Neuronal stem cell (in vitro differentiated cells): ENCODE results near the gene CCDC124.

Experiments used
- DNase-seq: peaks from one replicate; pipeline ENCODE4 v3.0.0-alpha.2; 2013; ENCODE audit warnings: low spot score
- H2AFZ ChIP-seq: one replicate; pipeline ENCODE4 v1.6.1; 2013; ENCODE audit warnings: mild to moderate bottlenecking, low read length, inconsistent platforms
- H2AK5ac ChIP-seq: 2 replicates; pipeline ENCODE4 v1.6.1; 2013; ENCODE audit warnings: low read depth, mild to moderate bottlenecking, inconsistent platforms, low read length, moderate library complexity, mixed read lengths
- H2BK120ac ChIP-seq: 2 replicates; pipeline ENCODE4 v1.6.1; 2013; ENCODE audit warnings: low read depth, mild to moderate bottlenecking, inconsistent platforms, low read length, moderate library complexity, mixed read lengths
- H2BK12ac ChIP-seq: one replicate; pipeline ENCODE4 v1.6.1; 2013; ENCODE audit warnings: low read length, inconsistent platforms
- H2BK15ac ChIP-seq: 2 replicates; pipeline ENCODE4 v1.6.1; 2013; ENCODE audit warnings: mild to moderate bottlenecking, low read length, inconsistent platforms, mixed read lengths
- H2BK5ac ChIP-seq: one replicate; pipeline ENCODE4 v1.6.1; 2013; ENCODE audit warnings: inconsistent platforms, mild to moderate bottlenecking, low read length, moderate library complexity
- H3K14ac ChIP-seq: one replicate; pipeline ENCODE4 v1.6.1; 2013; ENCODE audit warnings: low read length, inconsistent platforms
- H3K18ac ChIP-seq: 2 replicates; pipeline ENCODE4 v1.6.1; 2013; ENCODE audit warnings: low read length, inconsistent platforms
- H3K23ac ChIP-seq: 2 replicates; pipeline ENCODE4 v1.6.1; 2013; ENCODE audit warnings: low read depth, mild to moderate bottlenecking, mixed read lengths, low read length, inconsistent platforms; ENCODE audit not compliant: poor library complexity
- H3K27ac ChIP-seq: replicated peaks from 3 replicates; pipeline ENCODE4 v1.5.1; 2013; ENCODE audit warnings: low read length, inconsistent platforms
- H3K27me3 ChIP-seq, 3 experiments: 2 replicates each; pipeline ENCODE4 v1.6.1; 2013; ENCODE audit warnings: low read length in 3 of 3, mild to moderate bottlenecking in 2 of 3, inconsistent platforms in 1 of 3, low read depth in 1 of 3, mixed read lengths in 1 of 3, moderate library complexity in 1 of 3; ENCODE audit not compliant: control insufficient read depth in 3 of 3, insufficient read depth in 3 of 3
- H3K36me3 ChIP-seq, 2 donors: replicated peaks in 1 of 2; 2 replicates each; pipeline ENCODE4 v1.6.1; 2013; ENCODE audit warnings: low read length in 2 of 2; ENCODE audit not compliant: control insufficient read depth in 2 of 2, insufficient read depth in 2 of 2
- H3K4ac ChIP-seq: 2 replicates; pipeline ENCODE4 v1.6.1; 2013; ENCODE audit warnings: inconsistent platforms, mild to moderate bottlenecking, low read length, moderate library complexity
- H3K4me1 ChIP-seq, 2 donors: 1 replicate in 1 of 2; 2 replicates in 1 of 2; pipeline ENCODE4 v1.6.1; 2013; ENCODE audit warnings: low read length in 2 of 2, low read depth in 1 of 2; ENCODE audit not compliant: control insufficient read depth in 2 of 2, insufficient read depth in 1 of 2
- H3K4me2 ChIP-seq: one replicate; pipeline ENCODE4 v1.6.1; 2013; ENCODE audit warnings: mild to moderate bottlenecking, low read length, inconsistent platforms; ENCODE audit not compliant: insufficient read depth, poor library complexity, severe bottlenecking
- H3K4me3 ChIP-seq, 2 donors: 2 replicates each; pipeline ENCODE4 v1.5.1; 2013; ENCODE audit warnings: low read length in 2 of 2, mild to moderate bottlenecking in 2 of 2, inconsistent platforms in 1 of 2, moderate library complexity in 1 of 2
- H3K79me1 ChIP-seq: one replicate; pipeline ENCODE4 v1.6.1; 2013; ENCODE audit warnings: low read depth, mild to moderate bottlenecking, inconsistent platforms, low read length, moderate library complexity
- H3K9ac ChIP-seq: one replicate; pipeline ENCODE4 v1.6.1; 2013; ENCODE audit warnings: mild to moderate bottlenecking, low read depth, low read length, inconsistent platforms; ENCODE audit not compliant: poor library complexity
- H3K9me3 ChIP-seq, 2 donors: replicated peaks in 1 of 2; 2 replicates each; pipeline versions ENCODE3 to v1.6.1; 2013; ENCODE audit warnings: low read length in 2 of 2, mild to moderate bottlenecking in 2 of 2, inconsistent platforms in 1 of 2, low read depth in 1 of 2, mixed read lengths in 1 of 2, moderate library complexity in 1 of 2; ENCODE audit not compliant: control insufficient read depth in 2 of 2, insufficient read depth in 1 of 2
- H4K8ac ChIP-seq: one replicate; pipeline ENCODE4 v1.6.1; 2013; ENCODE audit warnings: low read depth, mild to moderate bottlenecking, inconsistent platforms, low read length, moderate library complexity
- H4K91ac ChIP-seq: one replicate; pipeline ENCODE4 v1.6.1; 2013; ENCODE audit warnings: low read length, low read depth, mild to moderate bottlenecking, inconsistent platforms; ENCODE audit not compliant: poor library complexity
- WGBS, 2 donors: extraction: QIAGEN DNeasy Blood & Tissue Kit; methylation state at CpG; one replicate each; pipeline ENCODE4 v1.1.7; 2013; ENCODE audit warnings: missing lambda C conversion rate in 2 of 2, mixed read lengths in 1 of 2; ENCODE audit not compliant: insufficient read length in 2 of 2, insufficient replicate concordance in 1 of 2; ENCODE audit errors: extremely low coverage in 2 of 2; 5-methylcytosine and 5-hydroxymethylcytosine counted together

CCDC124 gene

DNA sequence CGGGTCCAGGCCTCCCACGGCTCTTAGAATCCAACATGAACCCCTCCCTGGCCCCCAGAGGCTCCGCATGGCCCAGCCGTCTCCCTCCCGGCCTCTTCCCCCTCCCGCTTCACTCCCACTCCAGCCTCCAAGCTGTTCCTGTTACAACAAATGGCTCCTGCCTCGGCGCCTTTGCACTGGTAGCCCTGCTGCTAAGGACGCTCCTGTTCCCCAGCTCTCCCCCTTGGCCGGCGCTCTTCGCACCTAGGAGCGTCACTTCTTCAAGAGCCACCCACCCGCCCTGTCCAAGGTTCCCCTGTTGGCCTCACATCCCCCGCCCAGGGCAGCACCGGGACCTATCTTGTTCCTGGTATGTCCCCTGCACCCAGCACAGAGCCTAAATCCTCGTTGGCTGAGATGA, 9.4 kb downstream of the CCDC124 start:
- no peak overlapping the region for H3K4ac ChIP-seq
- H3K18ac ChIP-seq = no peak overlapping the region
- H2BK12ac ChIP-seq = no peak overlapping the region
- WGBS, 2 donors = no CpG with 5 or more reads among the region's 17 CpGs
- no peak overlapping the region for H4K8ac ChIP-seq
- H3K9me3 ChIP-seq = no peaks in the 10 kb centered on the region
- no peak overlapping the region for H3K4me2 ChIP-seq
- H3K4me3 ChIP-seq = no peak overlapping the region
- H3K27me3 ChIP-seq = no peaks in the 10 kb centered on the region
- no peak overlapping the region for H3K27ac ChIP-seq
- H2BK120ac ChIP-seq = no peak overlapping the region
- H4K91ac ChIP-seq = no peak overlapping the region
- H3K36me3 ChIP-seq = peaks cover 23 to 42% of the 10 kb centered on the region in 2 donors
- H3K79me1 ChIP-seq = peaks cover 3% of the 10 kb centered on the region
- no peak overlapping the region for H2BK15ac ChIP-seq
- no peak overlapping the region for H2BK5ac ChIP-seq
- DNase-seq = no peak
- H2AK5ac ChIP-seq = no peak overlapping the region
- H2AFZ ChIP-seq = no peak overlapping the region
- no peak overlapping the region for H3K14ac ChIP-seq
- H3K9ac ChIP-seq = no peak overlapping the region
- H3K4me1 ChIP-seq = peaks cover under 1 to 4% of the 10 kb centered on the region in 2 donors
- peak overlapping the region; percentile 45 for H3K23ac ChIP-seq

DNA sequence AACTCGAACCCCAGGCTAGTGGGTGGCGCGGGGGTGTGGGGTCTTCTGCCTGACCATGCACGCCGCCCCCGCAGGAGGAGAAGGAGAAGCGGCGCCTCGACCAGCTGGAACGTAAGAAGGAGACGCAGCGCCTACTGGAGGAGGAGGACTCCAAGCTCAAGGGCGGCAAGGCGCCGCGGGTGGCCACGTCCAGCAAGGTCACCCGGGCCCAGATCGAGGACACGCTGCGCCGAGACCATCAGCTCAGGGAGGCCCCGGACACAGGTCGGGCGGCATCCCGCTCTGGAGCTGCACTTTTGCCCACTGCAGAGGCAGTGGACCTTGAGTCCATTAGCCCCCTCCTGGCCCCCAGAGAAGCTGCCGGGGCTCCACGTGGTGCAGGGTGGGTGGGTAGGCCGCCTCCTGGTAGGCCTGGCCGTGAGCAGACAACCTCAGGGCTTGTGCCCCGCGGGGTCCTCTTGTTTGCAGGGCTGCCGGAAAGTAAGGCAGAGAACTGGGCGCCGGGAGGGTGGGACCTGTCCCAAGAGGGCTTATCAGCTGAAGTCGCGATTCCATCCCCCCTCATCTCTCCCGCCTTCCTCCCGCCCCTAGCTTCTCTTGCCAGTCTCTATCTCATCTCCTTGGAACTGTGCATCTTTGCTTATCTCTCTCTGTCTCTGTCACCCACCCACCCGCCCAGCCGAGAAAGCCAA, 9.9 kb downstream of the CCDC124 start:
- Histone ChIP-seq H3K4ac (no peak overlapping the region), H3K14ac (no peak overlapping the region), H3K36me3 (peaks cover 19 to 42% of the 10 kb centered on the region in 2 donors), H3K18ac (no peak overlapping the region), H3K9me3 (no peaks in the 10 kb centered on the region), H3K27me3 (no peaks in the 10 kb centered on the region), H2BK120ac (no peak overlapping the region), H3K23ac (peak overlapping the region; percentile 45), H4K8ac (no peak overlapping the region), H2BK12ac (no peak overlapping the region), H2BK5ac (no peak overlapping the region), H3K79me1 (peaks cover 3% of the 10 kb centered on the region), H2AK5ac (no peak overlapping the region), H3K4me2 (peak overlapping the region; percentile 25), H2BK15ac (no peak overlapping the region), H3K4me1 (peaks cover 4 to 6% of the 10 kb centered on the region in 2 donors), H2AFZ (no peak overlapping the region), H3K9ac (no peak overlapping the region), H3K27ac (no peak overlapping the region), H3K4me3 (no peak overlapping the region), H4K91ac (no peak overlapping the region)
- DNase-seq = no peak
- WGBS, 2 donors = no CpG with 5 or more reads among the region's 41 CpGs

DNA sequence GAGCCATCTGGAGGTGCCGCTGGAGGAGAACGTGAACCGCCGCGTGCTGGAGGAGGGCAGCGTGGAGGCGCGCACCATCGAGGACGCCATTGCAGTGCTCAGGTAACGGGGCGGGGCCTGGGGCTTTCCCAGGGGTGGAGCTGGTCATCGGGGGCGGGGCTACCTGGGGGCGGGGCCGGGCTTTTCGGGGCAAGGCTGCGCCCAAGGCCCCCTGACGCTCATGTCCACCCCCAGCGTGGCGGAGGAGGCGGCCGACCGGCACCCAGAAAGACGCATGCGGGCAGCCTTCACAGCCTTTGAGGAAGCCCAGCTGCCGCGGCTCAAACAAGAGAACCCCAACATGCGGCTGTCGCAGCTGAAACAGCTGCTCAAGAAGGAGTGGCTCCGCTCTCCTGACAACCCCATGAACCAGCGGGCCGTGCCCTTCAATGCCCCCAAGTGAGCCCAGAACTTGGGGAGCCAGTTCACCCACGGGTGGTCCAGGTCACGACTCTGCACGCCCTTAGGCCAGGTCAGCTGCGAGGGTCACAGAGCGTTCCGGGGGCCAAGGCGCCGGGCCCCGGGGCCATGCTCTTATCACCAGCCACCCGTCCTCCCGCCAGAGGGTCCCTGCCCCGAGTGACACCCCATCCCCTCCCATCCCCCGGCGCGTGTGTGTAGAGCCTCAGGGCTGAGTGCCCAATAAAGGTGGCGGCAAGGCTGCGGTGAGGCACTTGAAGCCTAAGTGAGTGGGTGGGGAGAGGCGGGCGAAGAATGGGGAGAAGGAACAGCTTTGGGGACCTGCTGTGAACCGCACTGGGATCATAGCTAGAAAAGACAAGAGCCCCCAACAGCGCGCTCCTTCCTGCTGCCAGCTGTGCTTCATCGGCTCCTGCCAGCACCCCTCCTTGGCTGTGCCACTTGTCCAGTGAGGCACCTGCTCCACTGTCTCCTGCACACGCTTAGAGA, 10.7 kb downstream of the CCDC124 start:
- H2AFZ ChIP-seq = no peak overlapping the region
- H3K23ac ChIP-seq = peak overlapping the region; percentile 73
- no peak overlapping the region for H4K8ac ChIP-seq
- H2BK12ac ChIP-seq = peak overlapping the region; percentile 73
- H3K36me3 ChIP-seq = peaks cover 19 to 38% of the 10 kb centered on the region in 2 donors
- no peak overlapping the region for H3K4ac ChIP-seq
- H4K91ac ChIP-seq = no peak overlapping the region
- H2BK5ac ChIP-seq = no peak overlapping the region
- peak overlapping the region; percentile 37 for H2AK5ac ChIP-seq
- peak overlapping the region; percentile 47 for H2BK120ac ChIP-seq
- H3K14ac ChIP-seq = no peak overlapping the region
- DNase-seq = no peak
- peaks cover 5 to 6% of the 10 kb centered on the region in 2 donors for H3K4me1 ChIP-seq
- no peak overlapping the region for H3K4me2 ChIP-seq
- H3K27ac ChIP-seq = no peak overlapping the region
- H3K4me3 ChIP-seq = no peak overlapping the region
- WGBS, 2 donors = no CpG with 5 or more reads among the region's 57 CpGs
- no peak overlapping the region for H2BK15ac ChIP-seq
- no peaks in the 10 kb centered on the region for H3K27me3 ChIP-seq
- H3K9me3 ChIP-seq = no peaks in the 10 kb centered on the region
- peak overlapping the region; percentile 64 for H3K18ac ChIP-seq
- no peak overlapping the region for H3K9ac ChIP-seq
- peaks cover 3% of the 10 kb centered on the region for H3K79me1 ChIP-seq

DNA sequence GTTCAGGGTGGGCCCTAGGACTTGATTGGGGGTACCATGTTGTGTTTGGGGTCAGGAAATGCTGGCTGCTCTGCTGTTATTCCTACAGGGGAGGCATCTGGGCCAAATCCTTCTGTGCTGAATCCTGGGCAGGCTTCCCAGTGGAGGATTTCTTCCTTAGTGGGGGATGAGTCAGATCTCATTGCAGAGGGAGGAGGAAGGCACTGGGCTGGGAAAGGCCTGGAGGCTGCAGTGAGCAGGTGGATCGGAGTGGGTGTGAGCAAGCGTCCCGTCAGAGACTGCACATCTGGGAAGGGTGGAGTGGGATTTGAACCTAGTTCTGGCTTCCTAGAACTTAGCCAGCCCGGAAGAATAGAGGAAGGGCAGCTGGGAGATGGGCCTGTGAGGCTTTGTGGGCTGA, 11.5 kb downstream of the CCDC124 start:
- peaks cover 3% of the 10 kb centered on the region for H3K79me1 ChIP-seq
- DNase-seq = no peak
- no peak overlapping the region for H2AFZ ChIP-seq
- H4K8ac ChIP-seq = no peak overlapping the region
- H3K4ac ChIP-seq = no peak overlapping the region
- no peak overlapping the region for H2BK5ac ChIP-seq
- no peak overlapping the region for H3K9ac ChIP-seq
- H3K4me2 ChIP-seq = no peak overlapping the region
- no peak overlapping the region for H3K18ac ChIP-seq
- no peak overlapping the region for H3K27ac ChIP-seq
- no peak overlapping the region for H4K91ac ChIP-seq
- no CpG with 5 or more reads among the region's 4 CpGs for WGBS, 2 donors
- no peak overlapping the region for H2BK120ac ChIP-seq
- H3K14ac ChIP-seq = no peak overlapping the region
- H3K36me3 ChIP-seq = peaks cover 16 to 31% of the 10 kb centered on the region in 2 donors
- peak overlapping the region; percentile 73 for H2BK12ac ChIP-seq
- peak overlapping the region; percentile 73 for H3K23ac ChIP-seq
- H3K4me1 ChIP-seq = peaks cover 10 to 12% of the 10 kb centered on the region in 2 donors
- no peaks in the 10 kb centered on the region for H3K9me3 ChIP-seq
- H2BK15ac ChIP-seq = no peak overlapping the region
- no peak overlapping the region for H3K4me3 ChIP-seq
- H3K27me3 ChIP-seq = peaks cover 0 to 6% (median 3%) of the 10 kb centered on the region in 3 experiments
- H2AK5ac ChIP-seq = no peak overlapping the region
